ENCODE measurements around the gene TOX2. TPM values are rescaled to one million over a fixed set of nuclear protein-coding genes. Genes with fewer than 3 reads are reported as not detected.
A peak's percentile ranks its signal among the peaks of the same experiment; 100 is the strongest.

The TOX2 gene
- total and polyA plus RNA-seq, 2 donors: 14.5 to 75.8 TPM

DNA sequence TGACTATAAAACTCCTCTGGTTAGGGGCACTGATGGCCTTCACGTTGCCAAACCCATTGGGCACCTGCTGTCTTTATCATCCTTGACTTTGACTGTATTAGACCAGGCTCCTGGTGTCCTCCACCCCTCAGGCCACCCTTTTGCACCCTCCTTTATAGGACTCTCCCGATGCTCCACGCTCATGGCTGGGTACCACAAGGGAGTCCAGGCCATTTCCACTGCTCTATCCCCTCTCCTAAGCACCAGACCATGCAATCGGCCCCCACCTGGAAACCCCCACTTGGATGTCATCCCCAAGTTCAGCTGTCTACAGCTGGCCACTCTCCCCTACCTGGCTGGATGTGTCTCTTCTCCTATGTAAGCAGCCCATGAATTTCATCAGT lies 115.2 kb downstream of the TOX2 start:
- 96% methylated on average over 4 of the region's 4 CpGs for WGBS
- peaks cover 0 to 3% of the 10 kb centered on the region in 2 donors for H3K9me3 ChIP-seq (ENCODE audit: control insufficient read depth in 2 of 2, insufficient read depth in 1 of 2, low read length in 1 of 2)
- peaks cover 12 to 63% of the 10 kb centered on the region in 2 donors for H3K4me1 ChIP-seq (ENCODE audit: control insufficient read depth in 2 of 2, insufficient read depth in 2 of 2, low read length in 2 of 2)
- H3K4me3 ChIP-seq (ENCODE audit: low read length in 2 of 2): no peak overlapping the region
- no peak for DNase-seq (ENCODE audit: low read depth in 6 of 9, low spot score in 9 of 9)
- H3K36me3 ChIP-seq (ENCODE audit: control insufficient read depth in 2 of 2, insufficient read depth in 2 of 2, low read length in 1 of 2): peaks cover 2 to 3% of the 10 kb centered on the region in 2 donors
- H3K27ac ChIP-seq (ENCODE audit: low read depth in 1 of 2, low read length in 1 of 2): no peak overlapping the region
- H3K27me3 ChIP-seq (ENCODE audit: control insufficient read depth in 2 of 2, insufficient read depth in 1 of 2, low read length in 1 of 2): peaks cover 3 to 6% of the 10 kb centered on the region in 2 donors

DNA sequence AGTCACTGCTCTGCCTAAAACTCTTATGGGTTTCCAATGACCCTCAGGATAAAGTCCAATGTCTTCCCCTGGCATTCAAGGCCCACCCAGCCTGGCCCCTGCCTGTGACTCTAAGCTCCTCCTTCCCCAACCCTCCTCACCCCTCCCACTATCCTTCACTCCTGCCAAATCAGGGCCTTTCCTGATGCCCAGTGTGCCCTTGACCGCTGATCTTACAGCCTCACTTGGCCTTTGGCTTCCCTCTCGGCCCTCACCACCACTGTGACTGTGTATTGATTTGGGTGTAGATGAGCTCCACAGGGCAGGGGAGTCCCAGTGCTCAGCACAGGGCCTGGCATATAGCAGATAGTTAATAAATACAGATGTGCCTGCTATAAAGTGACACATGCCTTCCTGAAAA lies 115.7 kb downstream of the TOX2 start:
- Histone ChIP-seq H3K36me3 (ENCODE audit: control insufficient read depth in 2 of 2, insufficient read depth in 2 of 2, low read length in 1 of 2) (peaks cover 3 to 7% of the 10 kb centered on the region in 2 donors), H3K27ac (ENCODE audit: low read depth in 1 of 2, low read length in 1 of 2) (no peak overlapping the region), H3K27me3 (ENCODE audit: control insufficient read depth in 2 of 2, insufficient read depth in 1 of 2, low read length in 1 of 2) (peaks cover 3 to 6% of the 10 kb centered on the region in 2 donors), H3K4me1 (ENCODE audit: control insufficient read depth in 2 of 2, insufficient read depth in 2 of 2, low read length in 2 of 2) (peaks cover 15 to 63% of the 10 kb centered on the region in 2 donors), H3K4me3 (ENCODE audit: low read length in 2 of 2) (no peak overlapping the region), H3K9me3 (ENCODE audit: control insufficient read depth in 2 of 2, insufficient read depth in 1 of 2, low read length in 1 of 2) (peaks cover 0 to 3% of the 10 kb centered on the region in 2 donors)
- no peak for DNase-seq (ENCODE audit: low read depth in 6 of 9, low spot score in 9 of 9)
- WGBS: 95% methylated on average over 2 of the region's 2 CpGs

DNA sequence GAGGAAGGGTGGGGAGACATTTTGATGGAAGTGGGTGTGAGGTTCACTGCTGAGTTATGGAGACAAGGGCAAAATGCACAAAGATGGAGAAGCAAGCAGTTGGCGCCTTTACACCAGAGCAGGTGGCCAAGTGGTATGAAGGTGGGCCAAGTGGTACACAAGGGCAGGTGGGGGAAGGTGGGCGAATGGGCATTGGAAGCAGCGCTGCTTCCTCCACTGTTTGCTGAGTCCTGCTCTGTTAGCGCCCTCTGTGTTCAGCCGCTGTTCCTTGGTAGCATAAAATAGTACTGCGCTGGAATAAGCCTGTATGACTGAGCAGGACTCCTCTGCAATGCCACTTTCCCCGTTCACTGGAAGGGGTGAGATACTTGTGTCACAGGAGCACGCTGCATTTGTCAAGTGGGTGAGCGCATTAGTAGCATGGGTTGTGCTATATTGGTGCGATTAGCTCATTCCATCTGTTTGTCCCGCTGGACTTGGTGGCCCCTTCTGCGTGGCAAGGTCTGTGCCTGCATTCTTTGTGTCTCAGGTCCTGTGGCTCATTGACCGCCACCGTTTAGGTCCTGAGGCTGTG lies 116.4 kb downstream of the TOX2 start:
- Histone ChIP-seq H3K27me3 (ENCODE audit: control insufficient read depth in 2 of 2, insufficient read depth in 1 of 2, low read length in 1 of 2) (peaks cover 3 to 11% of the 10 kb centered on the region in 2 donors), H3K4me1 (ENCODE audit: control insufficient read depth in 2 of 2, insufficient read depth in 2 of 2, low read length in 2 of 2) (peaks cover 12 to 63% of the 10 kb centered on the region in 2 donors), H3K9me3 (ENCODE audit: control insufficient read depth in 2 of 2, insufficient read depth in 1 of 2, low read length in 1 of 2) (peaks cover 0 to 3% of the 10 kb centered on the region in 2 donors), H3K4me3 (ENCODE audit: low read length in 2 of 2) (no peak overlapping the region), H3K36me3 (ENCODE audit: control insufficient read depth in 2 of 2, insufficient read depth in 2 of 2, low read length in 1 of 2) (peaks cover 3 to 7% of the 10 kb centered on the region in 2 donors), H3K27ac (ENCODE audit: low read depth in 1 of 2, low read length in 1 of 2) (no peak overlapping the region)
- WGBS: 96% methylated on average over 14 of the region's 14 CpGs
- no peak for DNase-seq (ENCODE audit: low read depth in 6 of 9, low spot score in 9 of 9)

DNA sequence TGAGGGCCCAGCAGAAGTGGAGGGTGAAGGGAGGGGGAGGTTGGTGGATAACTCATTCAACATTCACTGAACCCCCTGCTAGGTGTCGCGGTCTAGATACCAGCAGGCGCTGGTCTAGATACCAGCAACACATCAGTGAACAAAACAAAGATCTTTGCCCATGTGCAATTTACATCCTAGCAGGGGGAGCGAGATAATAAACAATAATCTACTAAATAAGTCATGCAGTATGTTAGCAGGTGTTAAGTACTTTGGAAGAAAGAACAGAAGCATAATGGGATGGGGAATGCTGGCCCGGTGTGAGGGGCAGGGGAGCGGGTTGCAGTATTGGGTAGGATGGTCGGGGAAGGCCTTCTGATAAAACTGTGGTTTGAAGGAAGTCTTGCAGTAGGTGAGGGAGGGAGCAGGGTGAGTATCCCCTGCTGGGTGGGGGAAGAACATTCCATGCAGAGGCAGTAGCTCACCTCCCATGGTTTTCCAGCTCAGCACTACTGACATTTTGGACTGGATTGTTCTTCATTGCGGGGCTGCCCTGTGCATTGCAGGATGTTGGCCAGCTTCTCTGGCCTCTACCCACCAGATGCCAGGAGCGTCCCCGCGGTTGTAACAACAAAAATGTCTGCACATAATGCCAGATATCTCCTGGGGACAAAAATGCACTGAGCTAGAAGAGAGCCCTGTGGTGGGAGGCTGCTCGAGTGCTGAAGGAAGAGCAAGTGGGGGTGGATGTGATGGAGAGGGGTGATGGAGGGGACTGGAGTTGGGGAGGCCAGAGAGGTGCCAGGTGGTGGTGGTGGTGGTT lies 117.3 kb downstream of the TOX2 start:
- WGBS: 89% methylated on average over 12 of the region's 12 CpGs

DNA sequence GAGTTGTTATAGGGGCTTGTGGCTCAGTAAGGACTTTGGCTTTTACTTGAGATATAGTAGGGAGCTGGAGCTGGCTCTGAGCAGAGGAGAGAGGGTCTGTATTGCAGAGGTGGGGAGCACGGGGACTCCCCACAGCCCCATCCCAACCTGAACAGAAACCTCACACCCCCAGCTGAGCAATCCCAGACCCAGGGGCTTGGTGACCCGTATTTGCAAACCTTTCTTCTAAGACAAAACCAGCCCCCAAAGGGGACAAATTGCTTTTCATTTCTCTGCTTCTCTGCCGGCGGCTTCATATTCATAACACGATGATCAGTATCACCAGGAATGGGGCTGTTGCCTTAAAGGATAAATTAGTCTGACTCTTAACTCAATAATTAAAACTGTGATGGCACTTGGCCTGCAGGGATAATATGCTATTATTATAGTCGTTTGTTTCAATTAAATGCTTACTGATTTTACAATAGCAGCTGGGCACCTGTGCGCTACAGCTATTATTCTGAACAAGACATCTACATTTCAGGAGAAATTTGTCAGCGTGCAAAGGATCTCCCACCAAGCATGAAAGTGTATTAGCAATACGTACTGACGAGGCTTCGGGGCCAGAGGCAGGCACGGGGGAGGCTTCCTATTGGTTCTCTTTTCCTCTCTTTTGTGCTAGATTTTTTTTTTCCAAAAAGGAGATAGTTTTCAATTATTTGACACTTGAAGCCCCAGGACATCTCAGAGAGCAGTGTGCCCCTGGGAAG lies 118.1 kb downstream of the TOX2 start:
- H3K9me3 ChIP-seq (ENCODE audit: control insufficient read depth in 2 of 2, insufficient read depth in 1 of 2, low read length in 1 of 2): peaks cover 0 to 3% of the 10 kb centered on the region in 2 donors
- H3K36me3 ChIP-seq (ENCODE audit: control insufficient read depth in 2 of 2, insufficient read depth in 2 of 2, low read length in 1 of 2): peaks cover 3 to 7% of the 10 kb centered on the region in 2 donors
- no peak overlapping the region for H3K4me3 ChIP-seq (ENCODE audit: low read length in 2 of 2)
- H3K4me1 ChIP-seq (ENCODE audit: control insufficient read depth in 2 of 2, insufficient read depth in 2 of 2, low read length in 2 of 2): peaks cover 9 to 58% of the 10 kb centered on the region in 2 donors
- DNase-seq (ENCODE audit: low read depth in 6 of 9, low spot score in 9 of 9): no peak
- 89% methylated on average over 12 of the region's 12 CpGs for WGBS
- H3K27me3 ChIP-seq (ENCODE audit: control insufficient read depth in 2 of 2, insufficient read depth in 1 of 2, low read length in 1 of 2): peaks cover 3 to 11% of the 10 kb centered on the region in 2 donors
- H3K27ac ChIP-seq (ENCODE audit: low read depth in 1 of 2, low read length in 1 of 2): no peak overlapping the region

More for the DNA sequence above, 117.3 kb downstream of the TOX2 start:
- Histone ChIP-seq H3K9me3 (ENCODE audit: control insufficient read depth in 2 of 2, insufficient read depth in 1 of 2, low read length in 1 of 2) (peaks cover 0 to 3% of the 10 kb centered on the region in 2 donors), H3K36me3 (ENCODE audit: control insufficient read depth in 2 of 2, insufficient read depth in 2 of 2, low read length in 1 of 2) (peaks cover 3 to 7% of the 10 kb centered on the region in 2 donors), H3K4me1 (ENCODE audit: control insufficient read depth in 2 of 2, insufficient read depth in 2 of 2, low read length in 2 of 2) (peaks cover 12 to 63% of the 10 kb centered on the region in 2 donors), H3K4me3 (ENCODE audit: low read length in 2 of 2) (no peak overlapping the region), H3K27ac (ENCODE audit: low read depth in 1 of 2, low read length in 1 of 2) (peak overlapping the region in 1 of 2 donors; percentile 9), H3K27me3 (ENCODE audit: control insufficient read depth in 2 of 2, insufficient read depth in 1 of 2, low read length in 1 of 2) (peaks cover 3 to 14% of the 10 kb centered on the region in 2 donors)
- no peak for DNase-seq (ENCODE audit: low read depth in 6 of 9, low spot score in 9 of 9)

DNA sequence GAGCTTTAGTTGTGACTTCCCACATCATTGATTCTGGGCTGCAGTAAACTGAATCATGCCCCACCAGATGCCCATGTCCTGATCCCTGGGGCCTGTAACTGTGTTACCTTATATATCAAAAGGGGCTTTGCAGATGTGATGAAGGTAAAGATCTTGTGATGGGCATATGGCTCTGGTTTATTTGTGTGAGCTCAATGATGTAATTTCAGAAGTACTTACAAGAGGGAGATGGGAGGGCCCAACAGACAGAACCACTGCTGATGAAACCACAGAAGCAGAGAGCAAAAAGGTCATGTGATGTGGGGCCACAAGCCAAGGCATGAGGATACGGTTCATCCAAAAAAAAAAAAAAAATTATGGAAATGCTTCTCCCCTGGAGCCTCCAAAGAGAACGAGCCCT lies 118.7 kb downstream of the TOX2 start:
- WGBS: 45% methylated on average over 2 of the region's 2 CpGs

DNA sequence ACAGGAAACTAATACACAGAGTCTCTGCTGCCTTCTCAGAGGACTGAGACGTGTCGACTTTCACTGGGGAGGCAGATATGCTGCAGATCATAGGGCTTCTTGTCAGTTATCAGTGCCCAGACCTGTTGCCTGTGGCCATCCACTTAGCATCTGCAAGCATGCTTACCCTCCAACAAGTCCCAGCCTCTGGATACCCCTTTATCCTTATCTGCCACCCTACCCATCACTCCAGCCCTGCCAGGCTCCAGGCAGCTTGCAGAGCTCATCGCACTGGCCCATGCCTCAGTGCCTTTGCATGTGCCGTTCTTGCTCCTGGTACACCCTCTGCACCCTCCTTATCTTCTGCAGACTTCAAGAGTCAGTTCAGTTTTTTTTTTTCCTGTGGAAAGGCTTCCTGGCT lies 119.2 kb downstream of the TOX2 start:
- Histone ChIP-seq H3K9me3 (ENCODE audit: control insufficient read depth in 2 of 2, insufficient read depth in 1 of 2, low read length in 1 of 2) (peaks cover 0 to 3% of the 10 kb centered on the region in 2 donors), H3K27ac (ENCODE audit: low read depth in 1 of 2, low read length in 1 of 2) (peak overlapping the region in 1 of 2 donors; percentile 36), H3K36me3 (ENCODE audit: control insufficient read depth in 2 of 2, insufficient read depth in 2 of 2, low read length in 1 of 2) (peaks cover 3 to 7% of the 10 kb centered on the region in 2 donors), H3K27me3 (ENCODE audit: control insufficient read depth in 2 of 2, insufficient read depth in 1 of 2, low read length in 1 of 2) (peaks cover 3 to 20% of the 10 kb centered on the region in 2 donors), H3K4me1 (ENCODE audit: control insufficient read depth in 2 of 2, insufficient read depth in 2 of 2, low read length in 2 of 2) (peaks cover 6 to 47% of the 10 kb centered on the region in 2 donors), H3K4me3 (ENCODE audit: low read length in 2 of 2) (no peak overlapping the region)
- 83% methylated on average over 4 of the region's 4 CpGs for WGBS
- no peak for DNase-seq (ENCODE audit: low read depth in 6 of 9, low spot score in 9 of 9)

More for the DNA sequence above, 118.7 kb downstream of the TOX2 start:
- no peak for DNase-seq (ENCODE audit: low read depth in 6 of 9, low spot score in 9 of 9)
- H3K4me3 ChIP-seq (ENCODE audit: low read length in 2 of 2): no peak overlapping the region
- H3K27me3 ChIP-seq (ENCODE audit: control insufficient read depth in 2 of 2, insufficient read depth in 1 of 2, low read length in 1 of 2): peaks cover 3 to 16% of the 10 kb centered on the region in 2 donors
- H3K4me1 ChIP-seq (ENCODE audit: control insufficient read depth in 2 of 2, insufficient read depth in 2 of 2, low read length in 2 of 2): peaks cover 6 to 52% of the 10 kb centered on the region in 2 donors
- H3K9me3 ChIP-seq (ENCODE audit: control insufficient read depth in 2 of 2, insufficient read depth in 1 of 2, low read length in 1 of 2): peaks cover 0 to 3% of the 10 kb centered on the region in 2 donors
- no peak overlapping the region for H3K27ac ChIP-seq (ENCODE audit: low read depth in 1 of 2, low read length in 1 of 2)
- H3K36me3 ChIP-seq (ENCODE audit: control insufficient read depth in 2 of 2, insufficient read depth in 2 of 2, low read length in 1 of 2): peaks cover 3 to 7% of the 10 kb centered on the region in 2 donors

DNA sequence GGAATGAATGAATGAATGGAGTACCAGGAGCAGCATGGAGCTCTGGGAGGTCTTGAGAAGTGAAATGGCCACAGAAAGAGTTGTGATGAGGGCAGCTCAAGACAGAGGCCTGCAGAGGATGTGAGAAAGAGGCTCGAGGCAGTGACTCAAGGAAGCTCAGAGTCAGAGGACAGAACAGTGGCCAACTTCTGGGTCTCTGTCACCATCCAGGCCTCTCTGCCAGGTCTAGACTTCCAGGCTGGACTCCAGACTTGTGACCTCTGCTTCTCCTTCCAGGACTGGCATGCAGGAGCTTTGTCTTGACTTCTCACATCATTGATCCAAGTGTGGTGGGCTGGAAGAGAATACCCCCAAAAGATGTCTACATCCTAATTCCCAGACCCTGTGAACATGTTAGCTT lies 119.8 kb downstream of the TOX2 start:
- WGBS: 84% methylated on average over 1 of the region's 1 CpG
- DNase-seq (ENCODE audit: low read depth in 6 of 9, low spot score in 9 of 9): no peak
- peaks cover 6 to 41% of the 10 kb centered on the region in 2 donors for H3K4me1 ChIP-seq (ENCODE audit: control insufficient read depth in 2 of 2, insufficient read depth in 2 of 2, low read length in 2 of 2)

More for the DNA sequence above, 119.8 kb downstream of the TOX2 start:
- Histone ChIP-seq H3K27me3 (ENCODE audit: control insufficient read depth in 2 of 2, insufficient read depth in 1 of 2, low read length in 1 of 2) (peaks cover 7 to 24% of the 10 kb centered on the region in 2 donors), H3K9me3 (ENCODE audit: control insufficient read depth in 2 of 2, insufficient read depth in 1 of 2, low read length in 1 of 2) (peaks cover 0 to 3% of the 10 kb centered on the region in 2 donors), H3K36me3 (ENCODE audit: control insufficient read depth in 2 of 2, insufficient read depth in 2 of 2, low read length in 1 of 2) (peaks cover 3 to 7% of the 10 kb centered on the region in 2 donors), H3K4me3 (ENCODE audit: low read length in 2 of 2) (no peak overlapping the region), H3K27ac (ENCODE audit: low read depth in 1 of 2, low read length in 1 of 2) (no peak overlapping the region)
